Right atrium auricular region (tissue), 2 donors: ENCODE results near the gene NPRL2. TPM values are rescaled to one million over a fixed set of nuclear protein-coding genes. Genes with fewer than 3 reads are reported as not detected.

Experiments
- DNase-seq: peaks from one replicate; pipeline ENCODE4 v3.0.0-alpha.2; 2019; ENCODE audit warnings: low spot score
- H3K27ac ChIP-seq, 2 donors: fragments of 200-600 bp; sonication (generic); 1 replicate in 1 of 2; 2 replicates in 1 of 2; pipeline ENCODE4 v1.5.1; 2016 to 2019
- H3K27me3 ChIP-seq, 2 donors: fragments of 200-600 bp; sonication (generic); one replicate each; pipeline versions ENCODE4 v1.5.1 to v1.6.0; 2017 to 2019
- H3K36me3 ChIP-seq: fragments of 200-600 bp; sonication (generic); one replicate; pipeline ENCODE4 v1.5.1; 2016
- H3K4me1 ChIP-seq, 2 donors: fragments of 200-600 bp; sonication (generic); one replicate each; pipeline versions ENCODE4 v1.5.1 to v1.6.0; 2017 to 2019
- H3K4me3 ChIP-seq, 2 donors: fragments of 200-600 bp; sonication (generic); 1 replicate in 1 of 2; 2 replicates in 1 of 2; pipeline ENCODE4 v1.5.1; 2017 to 2019; ENCODE audit warnings: mild to moderate bottlenecking in 1 of 2, moderate library complexity in 1 of 2
- H3K9me3 ChIP-seq, 2 donors: fragments of 200-600 bp; sonication (generic); one replicate each; pipeline ENCODE4 v1.5.1; 2019
- total RNA-seq, 2 donors: library from RNA; depleted of rRNA; stranded (reverse); fragments of >200 nt; gene quantifications; one replicate each; pipeline ENCODE4 v1.1.0, GENCODE V29; 2016
- TF ChIP-seq, protein P1 (sequence below), 2 donors: fragments of 200-600 bp; sonication (generic); IDR thresholded peaks; one replicate each; pipeline ENCODE4 v1.5.1; 2019; ENCODE audit warnings: antibody characterized with exemption in 2 of 2

Gene NPRL2
- total RNA-seq, 2 donors from 2014 or later, result 12.5 to 20.3 TPM

DNA sequence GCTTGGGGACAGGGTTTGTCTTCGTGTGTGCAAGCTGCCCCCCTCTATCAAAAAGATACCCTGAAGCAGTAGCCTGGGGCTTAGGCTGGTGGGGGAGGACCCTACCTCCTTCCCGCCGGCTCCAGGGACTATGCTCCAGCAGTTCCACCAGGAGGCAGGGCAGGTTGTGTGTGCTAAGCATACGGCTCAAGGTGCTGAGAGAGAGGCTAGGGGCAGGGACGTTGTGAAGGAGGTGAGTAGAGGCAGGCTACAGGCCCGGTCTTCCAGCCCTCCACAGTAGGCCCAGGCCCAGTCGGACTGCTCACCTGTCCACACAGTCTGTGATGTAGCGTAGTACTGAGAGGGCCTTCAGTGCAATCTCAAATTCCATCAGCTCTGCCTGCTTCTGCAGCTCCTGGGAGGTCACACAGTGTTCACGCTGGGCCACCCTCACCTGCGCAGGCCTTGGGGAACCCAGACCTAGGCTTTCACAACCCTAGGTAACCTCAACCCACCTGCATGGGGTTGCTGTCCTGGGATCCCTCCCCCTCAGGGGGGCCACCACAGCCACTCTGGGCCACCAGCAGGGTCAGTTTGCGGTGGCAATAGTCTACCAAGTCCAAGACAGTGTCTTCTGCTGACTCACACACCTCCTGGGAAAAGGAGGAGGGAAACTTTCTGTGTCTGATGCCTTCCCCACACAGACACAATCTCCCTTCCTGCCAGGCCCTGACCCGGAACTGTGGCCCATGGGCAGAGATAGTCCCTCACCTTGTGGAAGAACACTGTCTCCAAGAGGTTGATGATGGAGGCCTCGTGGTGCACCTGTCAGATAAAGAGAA, 7.6 kb downstream of the NPRL2 start:
- H3K4me1 ChIP-seq, result peaks cover 0 to 47% of the 10 kb centered on the region in 2 donors

DNA sequence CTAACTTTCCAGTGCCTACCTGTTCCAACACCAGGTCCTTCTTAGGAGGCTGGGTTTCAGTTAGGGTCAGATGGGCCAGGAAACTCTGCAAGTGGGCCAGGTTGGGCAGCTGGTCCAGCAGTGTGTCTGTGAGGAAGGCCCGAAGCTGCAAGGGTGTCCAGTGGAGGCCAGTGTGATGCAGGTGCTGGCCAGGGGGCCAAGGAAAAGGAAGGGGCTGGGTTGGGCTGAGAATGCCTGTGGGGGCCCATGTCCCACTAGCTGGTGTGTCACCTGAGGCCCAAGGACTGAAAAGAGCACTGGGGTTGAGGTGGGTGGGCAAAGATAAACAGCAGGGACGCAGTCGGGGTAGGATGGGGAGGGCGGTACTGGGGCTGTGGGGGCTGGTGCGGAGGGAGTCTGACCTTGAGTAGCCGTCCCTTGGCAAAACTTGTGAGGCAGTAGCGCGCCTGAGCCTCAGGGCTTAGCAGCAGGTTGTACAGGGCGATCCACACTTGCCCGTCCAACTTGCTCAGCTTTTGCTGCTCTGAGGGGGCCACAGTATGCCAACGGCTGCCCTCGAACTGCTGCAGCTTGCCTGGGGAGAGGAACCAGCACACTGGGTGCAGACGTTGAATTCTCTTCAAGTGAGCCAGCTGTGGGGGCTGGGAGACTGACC, 8.5 kb downstream of the NPRL2 start:
- Histone ChIP-seq H3K27ac (no peak overlapping the region), H3K9me3 (no peaks in the 10 kb centered on the region), H3K36me3 (no peaks in the 10 kb centered on the region), H3K4me1 (peaks cover 0 to 51% of the 10 kb centered on the region in 2 donors), H3K27me3 (no peaks in the 10 kb centered on the region), H3K4me3 (no peak overlapping the region)
- no peak for DNase-seq
- TF ChIP-seq, protein P1, sequence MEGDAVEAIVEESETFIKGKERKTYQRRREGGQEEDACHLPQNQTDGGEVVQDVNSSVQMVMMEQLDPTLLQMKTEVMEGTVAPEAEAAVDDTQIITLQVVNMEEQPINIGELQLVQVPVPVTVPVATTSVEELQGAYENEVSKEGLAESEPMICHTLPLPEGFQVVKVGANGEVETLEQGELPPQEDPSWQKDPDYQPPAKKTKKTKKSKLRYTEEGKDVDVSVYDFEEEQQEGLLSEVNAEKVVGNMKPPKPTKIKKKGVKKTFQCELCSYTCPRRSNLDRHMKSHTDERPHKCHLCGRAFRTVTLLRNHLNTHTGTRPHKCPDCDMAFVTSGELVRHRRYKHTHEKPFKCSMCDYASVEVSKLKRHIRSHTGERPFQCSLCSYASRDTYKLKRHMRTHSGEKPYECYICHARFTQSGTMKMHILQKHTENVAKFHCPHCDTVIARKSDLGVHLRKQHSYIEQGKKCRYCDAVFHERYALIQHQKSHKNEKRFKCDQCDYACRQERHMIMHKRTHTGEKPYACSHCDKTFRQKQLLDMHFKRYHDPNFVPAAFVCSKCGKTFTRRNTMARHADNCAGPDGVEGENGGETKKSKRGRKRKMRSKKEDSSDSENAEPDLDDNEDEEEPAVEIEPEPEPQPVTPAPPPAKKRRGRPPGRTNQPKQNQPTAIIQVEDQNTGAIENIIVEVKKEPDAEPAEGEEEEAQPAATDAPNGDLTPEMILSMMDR (IDR thresholded peaks at IDR 0.05), result no peak

More for the DNA sequence above, 7.6 kb downstream of the NPRL2 start:
- H3K9me3 ChIP-seq, result no peaks in the 10 kb centered on the region
- H3K27ac ChIP-seq, result no peak overlapping the region
- H3K27me3 ChIP-seq, result no peaks in the 10 kb centered on the region
- no peak overlapping the region for H3K4me3 ChIP-seq
- no peak for DNase-seq
- TF ChIP-seq, protein P1 (IDR thresholded peaks at IDR 0.05), result no peak
- no peaks in the 10 kb centered on the region for H3K36me3 ChIP-seq

DNA sequence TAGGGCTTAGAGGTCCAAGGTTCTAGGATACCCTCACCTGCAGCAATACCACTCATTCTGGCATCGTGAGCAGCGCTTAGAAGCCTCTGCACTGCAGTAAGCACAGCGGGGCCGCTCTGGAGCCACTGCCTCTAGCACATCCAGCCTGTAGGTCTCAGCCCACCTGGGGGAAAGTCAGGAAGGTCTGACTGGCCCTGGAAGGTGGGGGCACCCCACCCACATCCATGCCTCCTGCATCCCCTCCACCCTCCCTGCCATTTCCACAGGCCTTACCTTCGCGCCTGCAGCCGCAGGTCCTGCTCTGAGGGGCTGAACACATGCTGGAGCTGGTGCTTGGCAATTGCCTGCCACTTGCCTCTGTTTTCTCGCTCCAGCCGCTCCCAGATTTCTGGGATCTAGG, 9.0 kb downstream of the NPRL2 start:
- Histone ChIP-seq H3K9me3 (no peaks in the 10 kb centered on the region), H3K36me3 (no peaks in the 10 kb centered on the region), H3K4me1 (peaks cover 0 to 54% of the 10 kb centered on the region in 2 donors), H3K27me3 (no peaks in the 10 kb centered on the region), H3K27ac (peak overlapping the region in 1 of 2 donors; percentile 99), H3K4me3 (peak overlapping the region in 1 of 2 donors; percentile 57)
- no peak for DNase-seq
- TF ChIP-seq, protein P1 (IDR thresholded peaks at IDR 0.05), result no peak

DNA sequence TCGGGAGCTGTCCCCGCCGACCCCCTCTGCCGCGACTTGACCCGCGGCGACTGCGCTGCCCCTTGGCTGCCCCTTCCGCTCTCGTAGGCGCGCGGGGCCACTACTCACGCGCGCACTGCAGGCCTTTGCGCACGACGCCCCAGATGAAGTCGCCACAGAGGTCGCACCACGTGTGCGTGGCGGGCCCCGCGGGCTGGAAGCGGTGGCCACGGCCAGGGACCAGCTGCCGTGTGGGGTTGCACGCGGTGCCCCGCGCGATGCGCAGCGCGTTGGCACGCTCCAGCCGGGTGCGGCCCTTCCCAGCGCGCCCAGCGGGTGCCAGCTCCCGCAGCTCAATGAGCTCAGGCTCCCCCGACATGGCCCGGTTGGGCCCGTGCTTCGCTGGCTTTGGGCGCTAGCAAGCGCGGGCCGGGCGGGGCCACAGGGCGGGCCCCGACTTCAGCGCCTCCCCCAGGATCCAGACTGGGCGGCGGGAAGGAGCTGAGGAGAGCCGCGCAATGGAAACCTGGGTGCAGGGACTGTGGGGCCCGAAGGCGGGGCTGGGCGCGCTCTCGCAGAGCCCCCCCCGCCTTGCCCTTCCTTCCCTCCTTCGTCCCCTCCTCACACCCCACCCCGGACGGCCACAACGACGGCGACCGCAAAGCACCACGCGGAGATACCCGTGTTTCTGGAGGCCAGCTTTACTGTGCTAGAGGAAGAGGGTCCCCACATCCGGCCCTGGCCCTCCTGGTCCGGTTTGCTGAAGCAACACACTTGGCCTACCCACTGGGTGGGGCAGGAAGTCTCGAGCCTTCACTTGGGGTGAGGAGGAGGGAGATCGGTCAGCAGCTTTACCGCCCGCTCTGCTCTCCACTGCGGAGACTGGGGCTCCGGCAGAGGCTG, 9.9 kb downstream of the NPRL2 start, which contains the start of gene RASSF1:
Gene RASSF1, minus strand, starts transcription at position 389 of the 882 bp plus-strand sequence. Its CDS starts 31 bp downstream, at position 358.
- Histone ChIP-seq H3K9me3 (no peaks in the 10 kb centered on the region), H3K27me3 (no peaks in the 10 kb centered on the region), H3K27ac (peak within 1 kb of the TSS; percentile 99), H3K4me1 (peaks cover 0 to 58% of the 10 kb centered on the region in 2 donors), H3K4me3 (peak within 1 kb of the TSS; percentile 52 to 57), H3K36me3 (no peaks in the 10 kb centered on the region)
- TF ChIP-seq, protein P1 (IDR thresholded peaks at IDR 0.05), result no peak
- peak; percentile 83 for DNase-seq

DNA sequence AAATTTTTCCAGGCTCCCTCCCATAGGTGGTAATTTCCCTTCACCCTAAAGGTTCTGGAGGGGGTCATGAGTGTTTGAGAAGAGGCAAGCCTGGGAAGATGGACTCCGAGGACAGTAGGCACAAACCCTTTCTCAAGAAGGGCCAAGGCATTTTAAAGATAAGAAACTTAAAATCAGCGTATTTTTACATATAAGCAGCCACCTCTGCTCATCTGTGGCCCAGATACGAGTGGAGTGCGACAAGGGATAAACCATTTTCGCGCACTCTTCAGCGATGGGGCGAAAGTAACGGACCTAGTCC, 10.5 kb downstream of the NPRL2 start:
- H3K27me3 ChIP-seq, result no peaks in the 10 kb centered on the region

More for the DNA sequence above, 10.5 kb downstream of the NPRL2 start:
- TF ChIP-seq, protein P1 (IDR thresholded peaks at IDR 0.05), result no peak
- H3K9me3 ChIP-seq, result no peaks in the 10 kb centered on the region
- peaks cover 0 to 58% of the 10 kb centered on the region in 2 donors for H3K4me1 ChIP-seq
- no peaks in the 10 kb centered on the region for H3K36me3 ChIP-seq
- DNase-seq, result no peak
- H3K27ac ChIP-seq, result peak overlapping the region; percentile 99
- peak overlapping the region; percentile 52 to 57 for H3K4me3 ChIP-seq
